ENCODE results near the gene AHRR.
"Not testable (repeated sequence)": the region's sequence is repeated elsewhere in the genome, so short reads cannot be mapped to it uniquely, and the experiment has no call there.

Gene AHRR

DNA sequence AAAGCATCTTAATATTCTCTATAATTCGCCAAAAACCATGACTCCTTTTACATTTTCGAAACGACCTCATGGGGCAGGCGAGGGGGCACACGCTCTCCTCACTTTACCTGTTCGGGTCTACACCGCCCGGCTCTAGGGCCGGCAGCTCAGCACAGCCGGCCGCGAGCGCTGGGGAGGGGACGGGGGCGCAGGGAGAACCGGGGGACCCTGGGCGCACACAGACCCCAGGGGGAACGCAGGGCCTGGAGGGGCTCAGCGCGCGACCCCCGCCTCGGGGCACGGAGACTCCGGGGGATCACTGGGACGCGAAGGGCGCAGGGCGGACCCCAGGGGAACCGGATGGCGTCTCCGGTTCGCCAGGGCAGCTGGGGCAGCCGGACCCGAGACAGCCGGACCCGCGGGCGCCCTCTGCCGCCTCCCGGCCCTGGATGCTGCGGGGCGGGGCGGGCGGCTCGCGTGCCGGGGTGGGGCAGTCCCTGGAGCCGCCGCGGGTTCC is at the start of gene AHRR:
Gene AHRR, plus strand, starts transcription at position 485 of the 496 bp plus-strand sequence. CDS start 22,189 bp downstream, outside the sequence.
- no peak for DNase-seq (ENCODE audit: low read depth)

DNA sequence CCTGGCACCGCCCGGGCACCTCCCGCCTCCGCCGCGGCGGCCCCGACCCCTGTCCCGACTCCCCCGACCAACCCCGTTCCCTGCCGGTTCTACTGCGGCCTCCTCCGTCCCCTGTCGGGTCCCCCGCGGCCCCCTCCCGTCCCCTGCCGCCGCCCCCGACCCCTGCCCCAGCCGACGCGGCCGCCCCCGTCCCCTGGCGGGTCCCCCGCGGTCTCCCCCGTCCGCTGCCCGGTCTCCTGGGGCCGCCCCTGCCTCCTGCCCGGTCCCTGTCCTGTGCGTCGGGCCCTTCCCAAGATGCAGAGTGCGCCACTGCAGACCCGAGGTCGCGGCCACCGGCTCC is 49.7 kb upstream of the AHRR start:
- DNase-seq (ENCODE audit: low read depth): not testable (repeated sequence)

DNA sequence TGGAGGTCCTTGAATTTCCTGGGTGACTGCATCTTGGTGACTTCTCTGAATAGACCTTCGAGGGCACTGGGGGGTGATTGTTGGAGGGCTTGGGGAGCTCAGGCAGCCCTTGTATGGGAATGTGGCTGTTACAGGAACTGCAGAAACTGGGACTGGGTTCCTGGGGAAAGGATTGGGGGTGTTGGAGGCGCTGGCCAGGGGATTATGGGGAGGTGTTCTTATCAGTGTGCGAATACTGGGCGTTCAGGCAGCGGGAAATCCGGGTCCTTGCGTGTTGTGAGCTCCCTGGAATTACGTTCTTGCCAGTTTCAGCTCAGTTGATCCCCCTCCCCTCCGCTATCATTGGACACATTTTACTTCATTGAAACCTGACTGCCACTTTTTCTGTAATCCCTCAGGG is 48.4 kb upstream of the AHRR start:
- not testable (repeated sequence) for DNase-seq (ENCODE audit: low read depth)

DNA sequence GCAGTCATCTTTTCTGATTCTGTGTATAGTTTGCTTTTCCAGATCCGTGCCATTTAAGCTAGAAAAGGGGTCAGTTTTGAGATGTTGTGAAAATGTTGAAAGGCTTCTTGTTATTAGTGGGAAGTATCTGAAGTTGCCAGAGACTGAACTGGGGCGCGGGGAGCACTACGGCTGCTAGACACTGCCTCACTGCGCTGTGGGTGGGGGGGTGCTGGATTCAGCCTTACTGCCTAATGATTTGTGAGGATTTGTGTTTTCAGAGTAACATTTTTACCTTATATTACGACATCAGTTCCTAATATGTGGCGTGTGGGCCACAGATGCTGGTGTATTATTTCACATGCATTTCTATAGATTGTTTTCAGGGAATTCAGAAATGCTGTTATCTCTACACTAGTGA is 48.0 kb upstream of the AHRR start:
- DNase-seq (ENCODE audit: low read depth): not testable (repeated sequence)

DNA sequence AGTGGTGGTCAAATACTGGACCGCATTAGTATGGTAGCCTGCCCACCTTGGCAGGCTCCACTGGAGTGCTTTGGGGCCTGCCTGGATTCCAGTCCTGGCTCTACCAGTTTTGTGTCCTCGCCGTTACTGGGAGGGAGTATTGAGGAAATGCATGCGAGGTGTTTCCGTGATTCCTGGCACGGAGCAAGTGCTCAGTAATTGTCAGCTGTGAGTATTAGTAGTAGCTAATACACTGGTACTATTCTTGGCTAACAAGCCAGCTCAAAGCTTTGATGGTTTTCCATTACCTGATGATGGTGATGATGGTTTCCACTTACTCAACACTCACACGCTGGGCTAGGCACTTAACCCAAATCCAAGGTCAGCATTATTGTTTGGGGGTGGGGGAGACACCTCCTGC is 47.2 kb upstream of the AHRR start:
- not testable (repeated sequence) for DNase-seq (ENCODE audit: low read depth)

DNA sequence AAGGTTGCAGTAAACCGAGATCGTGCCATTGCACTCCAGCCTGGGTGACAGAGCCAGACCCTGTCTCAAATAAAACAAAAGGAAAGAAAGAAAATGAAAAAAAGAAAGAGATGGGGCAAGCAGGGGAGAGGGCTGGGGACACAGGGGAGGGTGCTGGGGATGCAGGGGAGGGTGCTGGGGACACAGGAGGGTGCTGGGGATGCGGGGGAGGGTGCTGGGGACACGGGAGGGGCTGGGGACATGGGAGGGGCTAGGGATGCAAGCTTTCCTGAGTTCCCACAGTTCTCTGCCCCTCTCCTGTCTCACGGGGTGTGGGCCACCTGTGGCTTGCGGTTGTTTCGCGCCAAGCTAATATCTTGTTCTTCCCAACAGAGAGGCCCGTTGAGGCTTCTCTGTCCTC is 42.9 kb upstream of the AHRR start:
- DNase-seq (ENCODE audit: low read depth): no peak

DNA sequence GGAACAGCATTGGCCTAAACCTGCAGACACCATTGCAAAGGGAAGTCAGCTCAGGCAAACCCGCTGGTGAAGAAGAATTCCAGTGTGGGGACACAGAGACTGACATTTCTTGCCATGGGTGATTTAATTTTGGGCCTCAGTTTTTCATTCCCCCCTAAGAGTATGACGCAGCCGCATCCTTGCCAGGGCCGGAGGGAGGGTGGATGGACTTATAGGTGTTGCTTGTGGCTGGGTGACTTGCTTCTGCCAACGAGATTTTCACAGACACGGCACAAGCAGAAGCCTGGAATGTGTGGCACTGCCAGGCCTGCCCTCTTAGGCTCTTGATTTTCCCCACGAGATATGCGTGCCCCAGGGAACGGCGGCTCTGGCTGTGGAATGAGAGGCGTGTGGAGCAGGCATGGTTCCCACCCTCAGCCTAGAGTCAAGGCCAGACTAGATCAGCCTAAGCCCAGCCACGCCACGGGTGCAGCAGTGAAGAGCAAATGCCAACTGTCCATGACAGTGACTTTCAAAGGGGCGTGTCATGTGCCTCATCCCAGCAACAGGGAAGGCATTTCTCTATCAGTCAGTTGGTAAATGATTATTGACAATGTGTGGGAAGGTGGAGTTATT is 42.4 kb upstream of the AHRR start:
- DNase-seq (ENCODE audit: low read depth): not testable (repeated sequence)

DNA sequence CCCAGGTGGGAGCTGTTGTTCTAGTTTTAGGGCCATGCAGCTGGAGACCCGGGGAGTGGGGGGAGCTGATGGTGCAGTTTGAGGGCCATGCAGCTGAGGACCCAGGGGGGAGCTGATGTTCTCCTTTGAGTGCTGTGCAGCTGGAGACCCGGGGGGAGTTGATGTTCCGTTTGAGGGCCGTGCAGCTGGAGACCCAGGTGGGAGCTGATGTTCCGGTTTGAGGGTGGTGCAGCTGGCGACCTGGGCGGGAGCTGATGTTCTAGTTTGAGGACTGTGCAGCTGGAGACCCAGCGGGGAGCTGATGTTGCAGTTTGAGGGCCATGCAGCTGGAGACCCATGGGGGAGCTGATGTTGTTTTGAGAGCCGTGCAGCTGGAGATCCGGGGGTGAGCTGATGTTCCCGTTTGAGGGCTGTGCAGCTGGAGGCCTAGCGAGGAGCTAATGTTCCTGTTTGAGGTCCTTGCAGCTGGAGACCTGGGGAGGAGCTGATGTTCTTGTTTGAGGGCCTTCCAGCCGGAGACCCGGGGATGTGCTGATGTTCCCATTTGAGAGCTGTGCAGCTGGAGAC is 35.4 kb upstream of the AHRR start:
- no peak for DNase-seq (ENCODE audit: low read depth)

DNA sequence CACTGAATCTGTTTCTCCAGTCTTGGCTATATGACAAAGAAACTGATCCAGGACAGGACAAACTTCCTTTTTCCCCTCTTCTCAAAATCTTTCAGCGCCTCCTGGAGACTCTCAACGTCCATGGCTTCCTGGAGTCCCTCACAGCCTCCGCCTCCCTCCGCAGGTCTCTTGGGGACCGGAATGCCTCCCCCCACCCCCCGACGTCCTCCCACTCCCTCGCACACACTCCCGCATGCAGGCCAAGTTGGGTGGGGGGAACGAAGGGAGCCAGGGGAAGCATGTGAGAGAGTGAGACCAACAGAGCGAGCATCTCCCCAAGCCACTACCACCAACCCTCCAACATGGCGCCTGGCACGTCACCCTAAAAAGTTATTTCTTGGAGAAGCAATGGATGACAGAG is 31.3 kb upstream of the AHRR start:
- not testable (repeated sequence) for DNase-seq (ENCODE audit: low read depth)

DNA sequence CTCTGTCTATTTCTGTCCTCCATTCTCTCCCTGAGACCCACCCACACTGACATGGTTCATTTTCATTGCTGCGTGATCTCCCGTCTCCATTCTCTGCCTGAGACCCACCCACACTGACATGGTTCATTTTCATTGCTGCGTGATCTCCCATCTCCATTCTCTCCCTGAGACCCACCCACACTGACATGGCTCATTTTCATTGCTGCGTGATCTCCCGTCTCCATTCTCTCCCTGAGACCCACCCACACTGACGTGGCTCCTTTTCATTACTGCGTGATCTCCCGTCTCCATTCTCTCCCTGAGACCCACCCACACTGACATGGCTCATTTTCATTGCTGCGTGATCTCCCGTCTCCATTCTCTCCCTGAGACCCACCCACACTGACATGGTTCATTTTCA is 30.2 kb upstream of the AHRR start:
- DNase-seq (ENCODE audit: low read depth): not testable (repeated sequence)

DNA sequence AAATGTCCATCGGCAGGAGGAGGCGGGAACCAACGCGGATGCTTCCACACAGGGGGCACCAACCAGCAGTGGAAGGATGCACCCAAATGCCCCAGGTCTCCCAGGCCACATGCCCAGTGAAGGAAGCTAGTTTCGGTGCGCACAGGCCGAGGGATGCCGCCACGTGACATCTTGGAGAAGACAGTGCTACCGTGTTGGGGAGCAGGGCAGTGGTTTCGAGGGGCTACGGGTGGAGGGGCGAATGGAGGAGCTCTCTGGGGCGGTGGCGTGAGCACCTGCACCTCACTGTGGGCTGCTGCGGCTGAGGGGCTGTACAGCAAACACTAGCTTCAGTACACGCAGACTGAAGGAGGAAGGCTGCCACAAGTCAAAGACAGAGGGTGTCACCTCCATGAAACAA is 26.7 kb upstream of the AHRR start:
- not testable (repeated sequence) for DNase-seq (ENCODE audit: low read depth)

DNA sequence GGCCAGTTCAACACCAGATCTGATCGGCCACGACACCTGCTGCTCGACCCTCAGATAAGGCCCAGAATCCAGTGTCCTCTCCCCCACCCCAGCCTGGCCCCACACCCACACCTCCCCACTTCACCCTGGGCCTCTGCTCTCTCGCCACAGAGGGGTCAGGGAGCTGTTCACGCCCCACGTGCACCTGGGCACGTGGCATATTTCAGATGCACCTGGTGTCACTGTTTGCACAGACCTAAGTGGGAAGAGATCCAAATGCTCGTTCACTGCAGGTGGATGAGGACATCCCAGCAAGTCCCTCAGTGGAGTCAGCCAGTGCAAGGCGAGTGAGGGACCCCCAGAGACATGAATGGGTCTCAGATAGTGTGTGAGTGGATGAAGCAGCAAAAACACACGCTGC is 25.3 kb upstream of the AHRR start:
- not testable (repeated sequence) for DNase-seq (ENCODE audit: low read depth)

DNA sequence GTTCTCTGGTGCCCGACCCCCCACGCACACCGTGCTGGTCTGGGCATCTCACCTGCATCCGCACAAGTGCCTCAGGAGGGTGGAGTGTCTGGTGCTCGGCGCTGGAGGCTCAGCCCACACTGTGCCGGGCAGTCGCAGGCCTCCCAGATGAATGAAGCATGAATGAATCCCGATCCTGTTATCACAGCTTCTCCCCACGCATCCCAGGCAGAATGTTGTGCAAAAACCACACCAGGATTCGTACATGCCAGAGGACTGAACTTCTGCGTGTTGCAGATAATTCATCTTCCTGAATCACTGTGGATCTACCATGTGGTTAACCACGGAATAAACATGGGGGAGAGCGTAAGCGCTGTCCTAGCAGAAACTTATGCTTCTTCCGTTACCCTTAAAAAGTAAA is 24.6 kb upstream of the AHRR start:
- not testable (repeated sequence) for DNase-seq (ENCODE audit: low read depth)

DNA sequence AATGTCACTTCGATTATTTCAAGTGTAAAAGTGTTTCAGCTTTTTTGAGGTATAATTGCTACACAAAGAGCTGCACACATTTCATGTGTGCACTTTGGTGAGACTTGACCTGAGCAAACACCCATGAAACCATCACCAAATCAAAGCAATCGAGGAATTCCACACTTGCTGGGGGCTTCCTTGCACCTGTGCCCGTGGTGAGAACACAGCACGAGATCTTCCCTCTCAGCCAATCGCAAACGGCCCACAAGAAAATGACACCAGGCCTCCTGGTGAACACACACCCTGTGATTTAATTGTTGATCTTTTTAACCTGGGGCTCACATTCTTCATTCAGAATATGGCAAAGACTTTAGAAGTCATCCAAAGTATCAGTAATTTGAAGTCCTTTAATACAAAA is 24.1 kb upstream of the AHRR start:
- not testable (repeated sequence) for DNase-seq (ENCODE audit: low read depth)

DNA sequence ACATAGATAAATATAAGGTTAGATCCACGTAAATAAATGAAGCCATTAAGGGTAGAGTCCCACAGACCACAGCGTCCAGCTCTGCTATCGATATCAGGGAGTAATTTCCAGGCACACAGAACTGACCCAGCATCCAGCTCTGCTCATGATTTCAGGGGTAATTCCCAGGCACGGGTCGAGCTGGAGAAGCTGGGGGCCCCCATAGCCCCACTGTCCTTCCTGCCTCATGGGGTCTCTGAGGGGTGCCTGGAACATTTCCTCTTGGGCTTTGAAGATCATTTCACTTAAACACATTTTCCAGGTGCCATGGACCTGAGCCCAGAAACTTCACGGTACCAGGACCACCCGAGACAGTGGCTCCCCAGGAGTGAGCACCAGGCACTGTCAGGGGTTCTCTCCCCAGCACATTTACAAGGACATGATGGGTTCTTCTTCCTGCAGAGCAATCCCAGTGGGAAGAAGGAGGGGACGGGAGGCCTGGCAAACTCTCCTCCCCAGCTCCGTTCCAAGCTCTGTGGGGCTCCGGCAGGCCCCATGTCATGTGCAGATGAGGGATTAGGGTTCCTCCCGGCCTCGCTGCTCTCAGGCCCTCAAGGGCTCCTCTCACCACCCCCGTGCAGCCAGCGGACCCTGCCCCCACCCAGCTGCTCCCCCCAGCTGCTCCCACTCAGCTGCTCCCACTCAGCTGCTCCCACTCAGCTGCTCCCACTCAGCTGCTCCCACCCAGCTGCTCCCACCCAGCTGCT is 23.4 kb upstream of the AHRR start:
- DNase-seq (ENCODE audit: low read depth): not testable (repeated sequence)

DNA sequence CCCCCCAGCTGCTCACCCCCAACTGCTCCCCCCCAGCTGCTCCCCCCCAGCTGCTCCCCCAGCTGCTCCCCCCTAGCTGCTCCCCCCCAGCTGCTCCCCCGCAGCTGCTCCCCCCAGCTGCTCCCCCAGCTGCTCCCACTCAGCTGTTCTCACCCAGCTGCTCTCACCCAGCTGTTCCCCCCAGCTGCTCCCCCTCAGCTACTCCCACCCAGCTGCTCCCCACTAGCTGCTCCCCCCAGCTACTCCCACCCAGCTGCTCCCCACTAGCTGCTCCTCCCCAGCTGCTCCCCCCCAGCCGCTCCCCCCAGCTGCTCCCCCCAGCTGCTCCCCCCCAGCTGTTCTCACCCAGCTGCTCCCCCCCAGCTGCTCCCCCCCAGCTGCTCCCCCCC is 22.8 kb upstream of the AHRR start:
- DNase-seq (ENCODE audit: low read depth): no peak

DNA sequence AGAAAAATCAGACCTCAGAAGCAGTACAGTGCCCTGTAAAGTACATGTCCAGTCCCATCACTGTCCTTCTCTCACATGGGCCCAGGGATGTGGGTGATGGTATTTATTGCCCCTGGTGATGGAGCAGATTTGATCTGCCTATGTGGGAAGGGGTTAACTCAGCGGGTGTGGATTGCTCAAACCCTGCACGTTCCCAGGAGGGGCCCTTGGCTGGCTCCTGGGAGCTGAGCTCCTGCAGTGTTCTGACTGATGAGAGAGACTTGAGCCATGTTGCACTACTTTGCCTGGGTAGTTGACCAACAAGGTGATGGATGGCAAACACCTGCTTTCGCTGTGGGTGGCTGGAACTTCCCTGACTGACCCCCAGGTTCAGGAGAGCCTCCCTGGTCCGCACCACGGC is 21.6 kb upstream of the AHRR start:
- DNase-seq (ENCODE audit: low read depth): not testable (repeated sequence)

DNA sequence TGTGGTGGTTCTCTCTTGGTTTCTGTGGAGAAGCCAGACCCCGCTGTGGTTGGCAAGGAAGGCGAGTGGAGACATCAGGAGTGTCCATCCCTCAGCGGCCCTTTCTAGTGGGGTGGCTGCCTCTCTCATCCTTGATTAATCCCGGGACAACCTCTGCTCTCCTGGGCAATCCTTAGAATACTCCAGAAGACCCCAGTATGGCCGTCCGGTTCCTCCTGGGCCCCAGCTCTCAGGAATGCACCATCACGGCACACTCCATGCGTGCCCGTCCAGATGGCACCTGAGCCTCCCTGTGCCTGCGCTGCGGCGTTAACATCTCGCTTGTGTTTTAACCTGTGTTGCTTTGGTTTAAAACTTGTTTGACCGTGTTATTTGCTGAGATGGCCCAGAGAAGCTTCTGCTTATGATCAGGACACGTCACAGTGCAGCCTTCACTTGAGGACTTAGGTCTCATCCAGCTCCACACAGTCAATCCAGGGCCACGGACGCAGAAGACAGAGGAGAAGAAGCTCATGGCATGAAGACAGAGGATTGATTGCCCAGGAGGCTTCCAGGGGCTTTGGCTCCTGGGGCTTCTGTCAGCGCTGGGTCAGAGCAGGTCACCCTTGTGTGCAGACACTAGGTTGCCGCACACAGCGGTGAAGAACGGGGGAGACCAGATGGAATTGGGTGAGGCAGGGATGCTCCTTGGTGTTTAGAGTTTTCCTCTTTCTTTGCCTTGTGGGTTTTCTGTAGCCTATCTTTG is 20.7 kb upstream of the AHRR start:
- not testable (repeated sequence) for DNase-seq (ENCODE audit: low read depth)

DNA sequence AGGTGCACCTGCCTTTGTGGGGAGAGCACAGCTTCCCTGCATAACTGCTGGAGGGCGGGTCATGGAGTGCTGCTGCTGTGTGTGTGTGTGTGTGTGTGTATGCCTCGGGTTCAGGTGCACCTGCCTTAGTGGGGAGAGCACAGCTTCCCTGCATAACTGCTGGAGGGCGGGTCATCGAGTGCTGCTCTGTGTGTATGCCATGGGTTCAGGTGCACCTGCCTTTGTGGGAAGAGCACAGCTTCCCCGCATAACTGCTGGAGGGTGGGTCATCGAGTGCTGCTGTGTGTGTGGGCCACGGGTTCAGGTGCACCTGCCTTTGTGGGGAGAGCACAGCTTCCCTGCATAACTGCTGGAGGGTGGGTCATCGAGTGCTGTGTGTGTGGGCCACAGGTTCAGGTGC is 19.1 kb upstream of the AHRR start:
- not testable (repeated sequence) for DNase-seq (ENCODE audit: low read depth)

DNA sequence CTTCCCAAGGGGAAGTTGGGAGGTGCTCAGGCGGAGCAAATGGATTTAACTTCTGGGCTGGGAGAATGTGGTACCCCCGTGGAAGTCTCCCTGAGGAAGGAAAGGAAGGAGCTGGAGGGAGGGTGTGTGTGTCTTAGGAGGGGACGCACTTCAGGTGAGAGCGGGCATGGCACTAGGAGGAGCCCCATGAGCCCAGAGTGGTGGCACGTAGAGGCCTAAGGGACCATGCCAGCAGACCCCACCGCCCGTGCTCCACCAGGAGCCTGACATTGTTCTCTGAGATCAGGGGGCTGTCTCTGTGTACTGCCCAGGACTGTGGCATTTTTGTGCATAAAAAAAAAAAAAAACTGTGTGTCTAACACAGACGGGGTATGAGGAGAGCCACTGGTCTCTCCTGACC is 18.5 kb upstream of the AHRR start:
- DNase-seq (ENCODE audit: low read depth): no peak

DNA sequence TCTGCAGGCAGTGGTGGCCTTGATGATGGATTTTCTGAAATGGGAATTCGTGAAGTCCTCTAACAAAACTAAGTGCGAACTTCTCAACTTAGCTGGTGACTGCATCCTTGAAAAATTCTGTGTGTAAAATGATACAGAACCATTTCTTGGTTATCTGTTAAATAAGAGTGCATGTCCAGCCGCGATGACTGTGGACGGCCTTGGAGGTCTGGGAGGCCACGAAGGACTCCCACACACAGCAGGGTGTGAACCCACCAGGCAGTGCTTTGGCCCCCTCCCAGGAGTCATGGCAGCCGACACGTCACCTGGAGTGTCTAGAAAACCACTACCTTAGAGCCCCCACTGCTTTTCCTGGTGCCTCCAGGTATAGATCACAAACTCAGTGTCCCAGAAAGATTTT is 17.8 kb upstream of the AHRR start:
- not testable (repeated sequence) for DNase-seq (ENCODE audit: low read depth)

DNA sequence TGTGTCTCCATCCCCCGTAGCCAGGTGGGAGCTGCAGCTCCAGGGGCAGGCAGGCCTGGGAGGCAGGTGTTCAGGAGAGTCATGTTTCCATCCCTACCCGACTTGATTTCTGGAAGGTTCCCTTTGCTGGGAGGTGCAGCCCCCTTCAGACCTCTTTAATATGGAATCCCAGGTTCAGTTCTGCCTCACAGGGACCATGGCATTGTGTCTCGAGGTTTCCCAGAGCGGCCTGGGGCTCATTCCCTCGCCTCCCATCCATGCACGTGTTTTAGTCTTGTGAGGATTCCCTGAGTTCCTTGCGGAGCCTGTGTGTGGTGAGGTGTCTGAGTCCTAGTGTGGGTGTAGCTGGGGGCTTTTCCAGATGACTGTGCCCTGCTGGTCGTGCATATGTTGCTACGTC is 16.5 kb upstream of the AHRR start:
- DNase-seq (ENCODE audit: low read depth): no peak

DNA sequence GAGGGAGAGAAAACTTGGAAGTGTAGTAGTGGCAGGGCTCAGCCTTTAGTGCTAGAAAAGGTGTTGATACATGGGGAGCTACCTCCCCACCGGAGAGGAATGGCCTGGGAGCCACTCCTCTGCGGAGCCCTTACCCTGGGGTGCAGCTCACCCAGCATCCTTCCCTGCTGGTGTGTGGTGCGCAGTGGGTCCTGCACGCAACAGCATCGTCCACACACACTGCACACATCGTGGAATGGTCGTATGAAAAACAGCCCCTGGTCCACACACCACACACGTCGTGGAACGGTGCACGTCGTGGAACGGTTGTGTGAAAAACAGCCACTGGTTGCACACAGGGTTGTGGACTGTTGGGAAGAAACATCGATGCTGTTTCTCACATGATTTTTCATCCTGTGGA is 16.1 kb upstream of the AHRR start:
- DNase-seq (ENCODE audit: low read depth): no peak
